ENCODE measurements around the gene OIP5.
"Not testable (repeated sequence)": the region's sequence is repeated elsewhere in the genome, so short reads cannot be mapped to it uniquely, and the experiment has no call there.

OIP5 gene

DNA sequence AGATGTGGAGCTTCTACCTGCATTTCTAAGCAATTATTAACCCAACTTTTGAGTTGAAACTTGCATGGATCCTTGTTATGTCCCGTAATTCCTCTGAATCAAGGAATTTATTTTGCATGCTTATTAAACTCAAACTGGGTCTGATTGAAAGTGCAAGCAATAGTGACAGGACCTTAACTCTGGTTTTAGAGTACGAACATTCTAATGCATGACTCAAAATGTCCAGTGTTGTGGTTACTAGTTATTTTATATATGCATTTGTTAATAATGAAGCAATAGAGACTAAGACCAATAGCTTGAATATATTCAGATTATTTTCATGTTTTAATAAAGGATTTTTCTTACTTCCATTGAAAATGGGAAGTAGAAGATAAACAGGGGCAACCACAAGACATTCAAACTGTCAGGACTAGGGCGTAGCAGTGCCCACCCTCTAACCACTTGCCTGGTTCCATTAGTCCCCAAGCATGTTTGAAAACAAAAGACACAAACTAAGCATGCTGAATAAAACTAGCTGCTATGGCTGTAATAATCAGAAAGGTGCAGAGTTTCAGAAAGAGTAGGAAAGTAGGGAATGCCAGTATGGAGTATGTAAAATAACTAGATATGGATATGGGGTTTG lies 28.1 kb downstream of the OIP5 start:
- H3K4me3 ChIP-seq (ENCODE audit: low read depth, low read length) = no peak overlapping the region
- DNase-seq (ENCODE audit: low read depth) = no peak
- TF ChIP-seq, protein P1, sequence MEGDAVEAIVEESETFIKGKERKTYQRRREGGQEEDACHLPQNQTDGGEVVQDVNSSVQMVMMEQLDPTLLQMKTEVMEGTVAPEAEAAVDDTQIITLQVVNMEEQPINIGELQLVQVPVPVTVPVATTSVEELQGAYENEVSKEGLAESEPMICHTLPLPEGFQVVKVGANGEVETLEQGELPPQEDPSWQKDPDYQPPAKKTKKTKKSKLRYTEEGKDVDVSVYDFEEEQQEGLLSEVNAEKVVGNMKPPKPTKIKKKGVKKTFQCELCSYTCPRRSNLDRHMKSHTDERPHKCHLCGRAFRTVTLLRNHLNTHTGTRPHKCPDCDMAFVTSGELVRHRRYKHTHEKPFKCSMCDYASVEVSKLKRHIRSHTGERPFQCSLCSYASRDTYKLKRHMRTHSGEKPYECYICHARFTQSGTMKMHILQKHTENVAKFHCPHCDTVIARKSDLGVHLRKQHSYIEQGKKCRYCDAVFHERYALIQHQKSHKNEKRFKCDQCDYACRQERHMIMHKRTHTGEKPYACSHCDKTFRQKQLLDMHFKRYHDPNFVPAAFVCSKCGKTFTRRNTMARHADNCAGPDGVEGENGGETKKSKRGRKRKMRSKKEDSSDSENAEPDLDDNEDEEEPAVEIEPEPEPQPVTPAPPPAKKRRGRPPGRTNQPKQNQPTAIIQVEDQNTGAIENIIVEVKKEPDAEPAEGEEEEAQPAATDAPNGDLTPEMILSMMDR (IDR thresholded peaks at IDR 0.05; ENCODE audit: low read depth, low read length, missing control alignments) = no peak

DNA sequence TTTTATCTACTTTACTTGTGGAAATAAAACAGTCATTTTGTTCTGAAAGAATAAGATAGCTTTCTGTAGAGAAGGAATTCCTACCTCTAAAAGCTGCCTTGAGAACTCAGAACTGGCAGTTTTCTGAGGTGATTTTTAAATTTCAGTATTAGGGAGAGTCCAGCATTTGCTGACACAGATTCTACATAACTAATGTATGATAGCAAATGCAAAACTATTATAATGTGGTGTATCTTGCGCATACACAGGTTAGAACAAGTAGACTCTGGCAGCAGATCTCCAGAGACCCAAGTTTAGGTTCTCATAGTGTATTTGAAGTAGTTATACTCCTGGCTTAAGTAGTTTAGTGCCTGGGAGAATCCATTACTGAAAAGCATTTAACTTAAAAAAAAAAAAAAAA lies 30.8 kb downstream of the OIP5 start:
- DNase-seq (ENCODE audit: low read depth) = no peak
- TF ChIP-seq, protein P1 (IDR thresholded peaks at IDR 0.05; ENCODE audit: low read depth, low read length, missing control alignments) = no peak
- no peak overlapping the region for H3K4me3 ChIP-seq (ENCODE audit: low read depth, low read length)

DNA sequence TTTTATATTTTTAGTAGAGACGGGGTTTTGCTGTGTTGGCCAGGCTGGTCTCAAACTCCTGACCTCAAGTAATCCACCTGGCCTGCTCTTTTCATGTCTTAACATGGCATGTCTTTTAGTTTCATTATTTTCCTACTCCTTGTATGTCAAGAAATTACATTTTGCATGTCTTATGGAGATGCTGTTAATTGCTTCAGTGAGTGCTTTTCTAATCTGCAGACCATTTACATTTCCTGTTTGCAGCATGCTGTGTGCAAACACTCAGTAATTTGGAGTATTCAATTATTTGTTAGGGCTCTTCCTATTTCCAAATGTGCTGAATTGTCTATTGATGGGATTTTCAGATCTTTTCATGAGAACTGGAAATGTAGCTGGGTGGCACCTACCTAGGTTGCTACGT lies 31.3 kb downstream of the OIP5 start:
- not testable (repeated sequence) for DNase-seq (ENCODE audit: low read depth); H3K4me3 ChIP-seq (ENCODE audit: low read depth, low read length)

DNA sequence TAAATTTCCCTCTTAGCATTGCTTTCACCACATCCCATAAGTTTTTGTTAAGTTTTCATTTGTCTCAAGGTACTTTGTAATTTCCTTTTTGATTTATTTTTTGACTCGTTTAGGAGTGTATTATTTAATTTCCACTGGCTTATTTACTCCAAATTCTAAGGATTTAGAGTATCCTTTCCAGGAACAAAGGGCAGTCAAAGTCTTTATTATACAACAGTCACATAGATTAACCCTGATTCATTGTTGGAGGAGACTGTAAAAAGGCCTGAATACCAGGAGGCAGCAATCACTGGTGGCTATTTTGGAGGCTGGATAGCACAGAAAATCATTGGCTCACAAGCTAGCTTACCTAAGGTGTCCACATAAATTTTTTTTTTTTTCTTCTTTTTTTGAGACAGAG lies 39.9 kb downstream of the OIP5 start:
- TF ChIP-seq, protein P1 (IDR thresholded peaks at IDR 0.05; ENCODE audit: low read depth, low read length, missing control alignments) = no peak
- H3K4me3 ChIP-seq (ENCODE audit: low read depth, low read length) = no peak overlapping the region
- DNase-seq (ENCODE audit: low read depth) = no peak

DNA sequence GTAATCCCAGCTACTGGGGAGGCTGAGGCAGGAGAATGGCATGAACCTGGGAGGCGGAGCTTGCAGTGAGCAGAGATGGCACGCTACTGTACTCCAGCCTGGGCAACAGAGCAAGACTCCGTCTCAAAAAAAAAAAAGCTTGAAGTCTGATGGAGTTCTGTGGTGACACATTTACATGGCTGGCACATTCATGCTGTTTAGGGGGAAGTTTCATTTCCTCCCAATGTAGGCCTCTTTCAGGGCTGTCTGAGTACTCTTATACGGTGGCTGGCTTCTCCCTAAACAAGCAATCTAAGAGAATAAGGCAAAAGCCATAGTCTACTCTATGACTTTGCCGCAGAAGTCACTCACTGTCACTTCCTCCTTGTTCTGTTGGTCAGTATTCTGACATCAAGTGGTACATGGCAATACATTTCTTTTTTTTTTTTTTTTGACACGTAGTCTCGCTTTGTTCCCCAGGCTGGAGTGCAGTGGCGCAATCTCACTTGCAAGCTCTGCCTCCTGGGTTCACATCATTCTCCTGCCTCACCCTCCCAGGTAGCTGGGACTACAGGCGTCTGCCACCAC lies 41.2 kb downstream of the OIP5 start:
- peak; percentile 70 for DNase-seq (ENCODE audit: low read depth)
- no peak overlapping the region for H3K4me3 ChIP-seq (ENCODE audit: low read depth, low read length)
- TF ChIP-seq, protein P1 (IDR thresholded peaks at IDR 0.05; ENCODE audit: low read depth, low read length, missing control alignments) = no peak

DNA sequence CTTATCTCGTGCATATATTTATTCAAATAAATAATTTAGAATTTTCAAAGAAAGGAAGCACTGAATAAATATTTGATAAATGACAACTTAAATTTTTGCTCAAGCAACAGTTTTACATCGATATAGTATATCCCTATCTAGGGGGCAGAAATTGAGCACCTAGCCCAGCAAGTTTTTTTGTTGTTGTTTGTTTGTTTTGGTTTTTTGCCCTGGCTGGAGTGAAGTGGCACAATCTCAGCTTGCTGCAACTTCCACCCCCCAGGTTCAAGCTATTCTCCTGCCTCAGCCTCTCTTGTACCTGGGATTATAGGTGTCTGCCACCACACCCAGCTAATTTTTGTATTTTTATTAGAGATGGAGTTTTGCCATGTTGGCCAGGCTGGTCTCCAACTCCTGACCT lies 42.4 kb downstream of the OIP5 start:
- DNase-seq (ENCODE audit: low read depth) = no peak
- no peak overlapping the region for H3K4me3 ChIP-seq (ENCODE audit: low read depth, low read length)
- TF ChIP-seq, protein P1 (IDR thresholded peaks at IDR 0.05; ENCODE audit: low read depth, low read length, missing control alignments) = no peak

DNA sequence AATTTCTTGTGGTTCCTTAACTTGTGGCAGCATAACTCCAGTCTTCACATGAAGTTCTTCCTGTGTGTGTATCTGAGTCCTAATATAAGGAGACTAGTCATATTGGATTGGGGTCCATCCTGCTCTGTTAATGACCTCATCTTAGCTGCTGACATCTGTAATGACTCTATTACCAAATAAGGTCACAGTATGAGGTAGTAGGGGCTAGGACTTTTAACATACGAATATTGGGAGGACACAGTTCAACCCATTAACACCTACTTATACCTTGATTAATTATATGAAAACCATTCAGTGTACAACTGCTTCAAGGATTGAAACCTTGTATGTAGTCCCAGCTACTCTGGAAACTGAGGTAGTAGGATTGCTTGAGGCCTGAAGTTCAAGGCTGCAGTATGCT lies 43.9 kb downstream of the OIP5 start:
- H3K4me3 ChIP-seq (ENCODE audit: low read depth, low read length) = no peak overlapping the region
- DNase-seq (ENCODE audit: low read depth) = no peak
- TF ChIP-seq, protein P1 (IDR thresholded peaks at IDR 0.05; ENCODE audit: low read depth, low read length, missing control alignments) = no peak
